NT2/D1 (cell line): ENCODE measurements around the gene SCN8A.

Source experiments
- YY1 ChIP-seq: IDR thresholded peaks from 2 replicates; pipeline ENCODE4 v1.6.1; 2011; ENCODE audit not compliant: insufficient read length, insufficient read depth
- ZNF274 ChIP-seq: IDR thresholded peaks from 2 replicates; pipeline ENCODE4 v1.6.1; 2011; ENCODE audit warnings: mild to moderate bottlenecking, low read depth, low read length

GRCh38 chr12:51793201-51793600, 202.2 kb downstream of the SCN8A start:
- TF ChIP-seq ZNF274 (no peak), YY1 (no peak)
